HCT116 (cell line): ENCODE measurements around the gene SNED1. TPM values are rescaled to one million over a fixed set of nuclear protein-coding genes. Genes with fewer than 3 reads are reported as not detected.

ENCODE experiments used
- ATAC-seq: fragments of 200-7000 bp; cut with Tn5 transposase; 2 replicates; pipeline ENCODE4 v1.9.1; 2020; ENCODE audit warnings: mild to moderate bottlenecking, moderate library complexity
- BruUV-seq: library from RNA; stranded (reverse); fragments of 400-500 nt; replicated peaks from 2 replicates; lab custom pipeline; 2021; lab: Mats Ljungman, UMichigan
- CTCF ChIA-PET: fragments of 300-600 bp; sonication (Branson Sonifier 250); formaldehyde crosslinking; loops from one replicate; lab custom pipeline; 2021; ENCODE audit warnings: antibody characterized with exemption; lab: Charles Lee
- POLR2A ChIA-PET: fragments of 300-600, 350-600 bp; sonication (Branson Sonifier 250); formaldehyde crosslinking; loops from one replicate; lab custom pipeline; 2021; ENCODE audit warnings: antibody characterized with exemption; lab: Charles Lee
- RAD21 ChIA-PET, 2 experiments: fragments of 300-600 bp; sonication (Branson Sonifier 250); formaldehyde crosslinking; loops; one replicate each; lab custom pipeline; 2023; ENCODE audit warnings: low total read pairs in 2 of 2; ENCODE audit not compliant: uncharacterized antibody in 2 of 2, unreplicated experiment in 2 of 2, low non-redundant PET in 1 of 2; lab: Charles Lee
- DNase-seq: peaks from one replicate; pipeline ENCODE4 v3.0.0-alpha.2; 2010; ENCODE audit warnings: low read depth, low spot score
- H2AFZ ChIP-seq: fragments of 200-600 bp; shearing (Covaris generic), sonication (generic); 2 replicates; pipeline ENCODE4 v1.6.1; 2017; ENCODE audit warnings: low read depth, mixed run types, mixed read lengths, antibody characterized with exemption, low read length; ENCODE audit not compliant: poor library complexity, severe bottlenecking
- H3K27ac ChIP-seq: 2 replicates; pipeline ENCODE4 v1.5.1; 2012; ENCODE audit warnings: low read depth, low read length
- H3K27me3 ChIP-seq: fragments of 200-600 bp; sonication (generic); 2 replicates; pipeline ENCODE4 v1.6.1; 2016; ENCODE audit warnings: mixed run types, low read length, mixed read lengths; ENCODE audit not compliant: insufficient read depth
- H3K36me3 ChIP-seq, 2 experiments: fragments of 200-500 bp in 1 of 2; fragments of 200-600 bp in 1 of 2; sonication (Bioruptor generic) in 1 of 2; sonication (generic) in 1 of 2; 2 replicates each; pipeline versions ENCODE4 v1.5.1 to v1.6.1; 2014 to 2016; ENCODE audit warnings: low read length in 2 of 2, inconsistent platforms in 1 of 2, mixed read lengths in 1 of 2, mixed run types in 1 of 2; ENCODE audit not compliant: insufficient read depth in 2 of 2, control insufficient read depth in 1 of 2
- H3K4me1 ChIP-seq, 2 experiments: fragments of 200-600 bp in 1 of 2; sonication (generic) in 1 of 2; 2 replicates each; pipeline versions ENCODE4 v1.5.1 to v1.6.1; 2012 to 2017; ENCODE audit warnings: low read length in 2 of 2, inconsistent platforms in 1 of 2, mild to moderate bottlenecking in 1 of 2, mixed read lengths in 1 of 2, mixed run types in 1 of 2, moderate library complexity in 1 of 2; ENCODE audit not compliant: insufficient read depth in 2 of 2, control insufficient read depth in 1 of 2
- H3K4me2 ChIP-seq: fragments of 200-600 bp; sonication (generic); 2 replicates; pipeline ENCODE4 v1.6.1; 2017; ENCODE audit warnings: mixed run types, low read length, mixed read lengths
- H3K4me3 ChIP-seq, 2 experiments: fragments of 200-600 bp in 1 of 2; sonication (generic) in 1 of 2; replicated peaks in 1 of 2; 2 replicates each; pipeline ENCODE4 v1.5.1; 2011 to 2016; ENCODE audit warnings: low read length in 2 of 2, control low read depth in 1 of 2, low read depth in 1 of 2, mild to moderate bottlenecking in 1 of 2, mixed read lengths in 1 of 2, mixed run types in 1 of 2
- H3K79me2 ChIP-seq: fragments of 200-600 bp; sonication (generic); 2 replicates; pipeline ENCODE4 v1.6.1; 2017; ENCODE audit warnings: mild to moderate bottlenecking, mixed run types, low read length, moderate library complexity, mixed read lengths; ENCODE audit not compliant: insufficient read depth
- H3K9ac ChIP-seq: fragments of 200-600 bp; sonication (generic); 2 replicates; pipeline ENCODE4 v1.6.1; 2016; ENCODE audit warnings: low read length, mixed read lengths
- H3K9me2 ChIP-seq: fragments of 200-600 bp; sonication (generic), shearing (Covaris generic); 2 replicates; pipeline ENCODE4 v1.6.1; 2017; ENCODE audit warnings: mixed run types, mild to moderate bottlenecking, moderate library complexity; ENCODE audit not compliant: insufficient read depth
- H3K9me3 ChIP-seq, 2 experiments: fragments of 200-500 bp in 1 of 2; fragments of 200-600 bp in 1 of 2; sonication (Bioruptor generic) in 1 of 2; sonication (generic) in 1 of 2; 2 replicates each; pipeline ENCODE4 v1.6.1; 2014 to 2017; ENCODE audit warnings: low read length in 2 of 2, mixed read lengths in 2 of 2, inconsistent platforms in 1 of 2, low read depth in 1 of 2, mild to moderate bottlenecking in 1 of 2, mixed run types in 1 of 2, moderate library complexity in 1 of 2; ENCODE audit not compliant: control insufficient read depth in 1 of 2, insufficient read depth in 1 of 2
- H4K20me1 ChIP-seq: fragments of 200-600 bp; sonication (generic), shearing (Covaris generic); 2 replicates; pipeline ENCODE4 v1.6.1; 2017; ENCODE audit warnings: mixed run types, mild to moderate bottlenecking, moderate library complexity; ENCODE audit not compliant: insufficient read depth
- CTCF ChIP-seq, 3 experiments: fragments of 200-600 bp in 1 of 3; sonication (generic) in 1 of 3; IDR thresholded peaks in 2 of 3; conservative IDR thresholded peaks in 1 of 3; 2 replicates each; pipeline ENCODE4 v1.5.1; 2012 to 2017; ENCODE audit warnings: low read depth in 2 of 3, low read length in 2 of 3, antibody characterized with exemption in 1 of 3, borderline replicate concordance in 1 of 3, control low read depth in 1 of 3, mild to moderate bottlenecking in 1 of 3, mixed read lengths in 1 of 3, mixed run types in 1 of 3, moderate library complexity in 1 of 3; ENCODE audit not compliant: insufficient read depth in 1 of 3
- EGR1 ChIP-seq: IDR thresholded peaks from 2 replicates; pipeline ENCODE4 v1.6.1; 2012; ENCODE audit warnings: low read depth
- FOSL1 ChIP-seq: IDR thresholded peaks from 2 replicates; pipeline ENCODE4 v1.6.1; 2012; ENCODE audit warnings: low read depth
- POLR2AphosphoS5 ChIP-seq: IDR thresholded peaks from 2 replicates; pipeline ENCODE4 v1.6.1; 2011; ENCODE audit warnings: mild to moderate bottlenecking, low read depth, low read length, moderate library complexity
- ZBTB33 ChIP-seq: IDR thresholded peaks from 2 replicates; pipeline ENCODE4 v1.6.1; 2011; ENCODE audit warnings: mild to moderate bottlenecking, low read length, moderate library complexity; ENCODE audit not compliant: insufficient replicate concordance; ENCODE audit errors: extremely low read depth
- ZFX ChIP-seq: fragments of 450-650 bp; IDR thresholded peaks from 2 replicates; pipeline ENCODE4 v1.6.1; 2017
- ZNF274 ChIP-seq: fragments of 200-500 bp; sonication (Bioruptor generic); IDR thresholded peaks from 2 replicates; pipeline ENCODE4 v1.6.1; 2014; ENCODE audit warnings: mild to moderate bottlenecking, low read depth, low read length, inconsistent platforms
- intact Hi-C: fragments of 100-400 bp; cut with micrococcal nuclease; formaldehyde crosslinking; loops from 2 replicates; pipeline ENCODE4 v1.10.0; 2022
- total RNA-seq: library from RNA; stranded (reverse); gene quantifications from one replicate; pipeline ENCODE4 v1.2.1, GENCODE V29; 2021; ENCODE audit not compliant: unreplicated experiment

The SNED1 gene
- total RNA-seq, 1 experiment from 2014 or later, result 9.6 TPM

- no peaks in the 10 kb centered on the region for H3K79me2 ChIP-seq
- H3K36me3 ChIP-seq, result peaks cover 0 to 2% of the 10 kb centered on the region in 2 experiments; a peak in 2 of 4 replicates
- TF ChIP-seq ZBTB33 (no peak), CTCF (IDR thresholded peaks at IDR 0.05 in 2 of 3, conservative IDR thresholded peaks at IDR 0.05 in 1 of 3; ENCODE audit: borderline replicate concordance in 1 of 3, insufficient read depth in 1 of 3, low read depth in 2 of 3, low read length in 2 of 3) (no peak), ZFX (no peak), FOSL1 (no peak), POLR2AphosphoS5 (no peak), ZNF274 (no peak), EGR1 (no peak)
- H3K4me2 ChIP-seq, result no peak overlapping the region
- no peaks in the 10 kb centered on the region for H3K9me2 ChIP-seq
- no peak overlapping the region for H3K9ac ChIP-seq
- no peaks in the 10 kb centered on the region for H3K27me3 ChIP-seq
- no peaks in the 10 kb centered on the region for H3K9me3 ChIP-seq
- ATAC-seq (no peak), DNase-seq (no peak)
- CTCF ChIA-PET, result no interaction called here
- no peak overlapping the region for H3K27ac ChIP-seq
- H3K4me3 ChIP-seq, result no peak overlapping the region
- no peaks in the 10 kb centered on the region for H3K4me1 ChIP-seq
- no TSS peak for BruUV-seq
- H2AFZ ChIP-seq, result no peak overlapping the region
- RAD21 ChIA-PET, result no interaction called here
- intact Hi-C loops, result no loop called here
- POLR2A ChIA-PET, result no interaction called here
- H4K20me1 ChIP-seq, result no peaks in the 10 kb centered on the region
Measured at GRCh38 chr2:241129086-241129871, 130.9 kb downstream of the SNED1 start.
